Activated CD4-positive, alpha-beta T cell treated with anti-CD3 and anti-CD28 coated beads for 24 hours (primary cell): ENCODE data around the gene CCL21.
"Not testable (repeated sequence)": the region's sequence is repeated elsewhere in the genome, so short reads cannot be mapped to it uniquely, and the experiment has no call there.

Experiments used
- DNase-seq, 2 donors: peaks; one replicate each; pipeline ENCODE4 v3.0.0-alpha.2; 2020; ENCODE audit warnings: low read depth in 2 of 2

CCL21 gene, protein sequence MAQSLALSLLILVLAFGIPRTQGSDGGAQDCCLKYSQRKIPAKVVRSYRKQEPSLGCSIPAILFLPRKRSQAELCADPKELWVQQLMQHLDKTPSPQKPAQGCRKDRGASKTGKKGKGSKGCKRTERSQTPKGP

DNA sequence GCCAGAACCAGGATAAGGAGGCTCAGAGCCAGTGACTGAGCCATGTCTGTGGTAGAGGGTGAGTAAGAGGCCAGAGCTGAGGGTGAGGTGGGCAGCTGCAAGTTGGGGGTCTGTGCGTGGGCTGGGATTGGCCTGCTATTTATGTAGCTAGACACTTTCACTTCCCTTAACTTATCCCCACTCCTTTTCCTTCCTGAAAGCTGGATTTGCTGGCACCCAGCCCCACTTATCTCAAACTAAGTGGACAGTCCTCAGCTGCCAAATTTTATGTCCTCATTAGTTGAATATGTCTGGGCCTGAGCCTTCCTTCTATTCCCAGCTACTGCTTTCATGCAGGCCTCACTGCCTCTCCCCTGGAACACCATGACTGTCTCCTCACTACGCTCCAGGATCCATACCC, at the start of gene CCL21:
CCL21 (minus strand) TSS at position 114 of the 400 bp plus-strand sequence; CDS start at position 44, 70 bp downstream.
- DNase-seq = no peak

DNA sequence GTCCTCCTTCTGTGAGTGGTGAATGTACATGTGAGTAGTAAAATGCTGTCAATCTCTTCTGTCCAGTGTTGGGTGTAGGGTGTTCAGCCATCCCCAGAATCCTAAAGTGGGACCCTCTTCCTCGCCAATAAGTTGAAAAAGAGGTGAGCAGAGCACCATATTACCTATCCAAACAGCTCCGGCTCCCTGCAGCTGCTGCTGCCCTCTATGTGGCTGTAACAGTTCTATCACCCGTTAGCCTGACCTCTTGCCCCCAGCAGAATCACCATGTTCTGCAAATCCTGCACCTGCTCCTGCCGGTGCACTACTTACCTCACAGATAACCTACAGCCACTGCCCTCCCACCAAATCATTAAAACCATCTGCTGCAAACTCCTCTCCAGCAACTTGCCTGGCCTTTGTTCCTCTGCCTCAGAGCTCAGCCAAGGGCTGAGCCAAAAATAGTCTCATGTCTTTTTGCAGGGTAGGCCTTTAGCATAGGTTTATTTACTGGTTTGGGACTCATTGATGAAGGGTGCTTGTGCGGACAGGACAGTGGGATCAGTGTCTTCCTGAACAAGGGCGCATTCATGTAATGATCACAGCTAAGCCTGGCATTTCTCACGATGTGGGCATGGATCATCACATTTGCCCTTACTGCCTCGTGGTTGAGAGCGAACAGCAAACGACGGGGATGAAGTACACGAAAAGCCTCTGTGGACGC, 49.6 kb upstream of the CCL21 start:
- no peak for DNase-seq

DNA sequence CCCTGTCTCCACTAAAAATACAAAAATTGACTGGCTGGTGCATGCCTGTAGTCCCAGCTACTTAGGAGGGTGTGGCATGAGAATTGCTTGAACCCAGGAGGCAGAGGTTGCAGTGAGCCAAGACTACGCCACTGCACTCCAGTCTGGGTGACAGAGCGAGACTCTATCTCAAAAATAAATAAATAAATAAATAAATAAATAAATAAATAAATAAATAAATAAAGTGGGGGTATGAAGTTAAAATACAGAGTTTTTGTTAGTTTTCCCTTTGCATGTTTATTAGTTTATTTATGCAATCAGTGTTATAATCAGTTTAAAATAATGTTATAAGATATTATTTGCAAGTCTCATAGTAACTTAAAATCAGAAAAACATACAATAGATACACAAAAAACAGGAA, 40.4 kb upstream of the CCL21 start:
- DNase-seq = not testable (repeated sequence)

DNA sequence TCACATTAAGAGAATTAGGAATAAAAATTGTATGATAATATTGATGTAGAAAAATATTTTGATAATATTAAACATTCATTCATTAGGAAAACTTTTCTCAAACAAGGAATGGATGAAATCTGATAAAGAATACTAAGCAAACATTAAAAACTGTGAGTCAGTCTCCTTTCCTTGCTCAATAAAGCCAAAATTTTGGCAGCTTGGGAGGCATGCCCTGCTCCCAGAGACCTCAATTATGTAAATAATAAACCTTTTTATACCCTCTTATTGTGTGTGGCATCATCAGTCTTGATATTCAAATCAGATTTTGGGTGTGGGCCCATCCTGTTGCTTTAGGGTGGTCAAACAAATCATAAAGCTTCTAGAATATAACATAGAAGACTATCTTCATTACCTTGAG, 36.6 kb upstream of the CCL21 start:
- no peak for DNase-seq

DNA sequence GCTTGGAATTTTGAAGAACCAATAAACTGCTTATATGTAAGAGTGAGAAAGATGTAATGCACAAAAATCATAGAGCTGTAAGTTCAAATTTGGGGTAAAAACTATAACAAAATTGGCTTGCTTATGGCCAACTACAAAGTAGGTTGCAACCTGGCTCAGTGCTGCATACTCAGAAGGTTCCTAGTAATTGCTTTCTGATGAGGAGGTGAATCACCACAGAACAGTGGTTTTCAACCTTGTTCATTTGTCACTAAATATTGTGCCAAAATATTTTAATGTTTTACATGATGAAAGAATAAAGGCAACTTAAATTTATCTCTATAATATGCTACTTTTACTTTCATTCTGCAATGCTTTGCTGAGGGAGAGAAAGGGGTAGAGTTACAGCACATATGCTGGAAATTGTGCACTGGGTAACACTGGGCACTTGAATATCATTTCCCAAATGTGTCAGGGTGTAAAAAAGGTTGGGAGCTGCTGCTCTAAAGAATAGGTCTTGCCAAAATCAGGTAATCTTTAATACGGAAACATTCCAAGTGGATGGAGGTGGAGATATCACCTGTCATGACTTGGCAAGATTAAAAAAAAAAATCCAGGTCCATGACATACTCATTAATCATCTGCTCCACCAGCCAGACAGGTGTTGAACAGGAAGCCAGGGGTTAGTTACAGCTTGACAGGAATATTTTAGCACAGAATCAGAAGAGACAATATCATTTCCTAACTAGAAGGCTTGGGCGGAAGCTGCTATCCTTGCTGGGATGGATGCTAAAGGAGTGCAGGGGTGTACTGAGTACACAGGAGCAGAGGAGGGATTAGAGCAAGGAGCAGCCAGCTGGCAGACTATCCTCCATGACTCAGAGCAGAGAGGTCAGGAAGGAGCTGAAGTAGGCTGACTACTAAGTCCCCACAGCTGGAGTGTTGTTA, 34.6 kb upstream of the CCL21 start:
- DNase-seq = no peak

DNA sequence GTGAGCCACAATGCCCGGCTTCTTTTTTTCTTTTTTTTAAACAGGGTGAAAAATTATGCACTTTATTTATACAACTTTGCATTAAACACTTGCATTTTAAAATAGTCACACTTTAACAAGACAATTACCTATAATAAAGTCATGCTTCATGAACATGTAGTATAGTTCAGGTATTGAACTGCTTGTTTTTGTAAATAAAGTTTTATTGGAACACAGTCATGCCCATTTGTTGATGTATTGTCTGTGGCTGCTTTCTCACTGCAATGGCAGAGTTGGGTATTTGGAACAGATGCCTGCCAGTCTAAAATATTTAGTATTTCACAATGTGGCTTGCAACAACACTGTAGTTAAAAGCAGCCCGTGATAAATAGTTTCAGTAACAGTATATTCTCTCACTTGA, 32.8 kb upstream of the CCL21 start:
- no peak for DNase-seq

DNA sequence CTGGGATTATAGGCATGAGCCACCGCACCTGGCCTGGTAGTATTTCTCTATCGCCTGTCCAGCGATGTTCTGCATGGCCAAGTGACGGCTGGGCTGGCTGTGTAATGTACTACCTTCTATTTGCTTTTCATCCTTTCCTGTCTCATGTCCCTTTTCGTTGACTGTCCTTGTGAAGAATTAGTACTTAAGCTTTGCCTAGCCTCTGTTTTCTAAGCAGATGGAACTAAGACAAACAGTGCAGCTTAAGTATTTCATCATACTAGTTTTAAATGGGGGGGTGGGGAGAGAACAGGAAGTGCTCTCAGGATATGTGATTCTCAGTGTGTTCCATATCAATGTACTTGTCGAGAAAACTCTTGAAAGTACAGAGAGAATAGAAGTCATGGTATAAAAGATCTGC, 31.7 kb upstream of the CCL21 start:
- no peak for DNase-seq

DNA sequence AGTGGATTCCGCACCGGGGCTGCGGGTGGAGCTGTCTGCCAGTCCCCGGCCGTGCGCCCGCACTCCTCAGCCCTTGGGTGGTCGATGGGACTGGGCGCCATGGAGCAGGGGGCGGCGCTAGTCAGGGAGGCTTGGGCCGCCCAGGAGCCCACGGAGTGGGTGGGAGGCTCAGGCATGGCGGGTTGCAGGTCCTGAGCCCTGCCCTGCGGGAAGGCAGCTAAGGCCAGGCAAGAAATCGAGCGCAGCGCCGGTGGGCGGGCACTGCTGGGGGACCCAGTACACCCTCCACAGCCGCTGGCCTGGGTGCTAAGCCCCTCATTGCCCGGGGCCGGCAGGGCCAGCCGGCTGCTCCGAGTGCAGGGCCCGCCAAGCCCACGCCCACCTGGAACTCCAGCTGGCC, 30.2 kb upstream of the CCL21 start:
- DNase-seq = not testable (repeated sequence)

DNA sequence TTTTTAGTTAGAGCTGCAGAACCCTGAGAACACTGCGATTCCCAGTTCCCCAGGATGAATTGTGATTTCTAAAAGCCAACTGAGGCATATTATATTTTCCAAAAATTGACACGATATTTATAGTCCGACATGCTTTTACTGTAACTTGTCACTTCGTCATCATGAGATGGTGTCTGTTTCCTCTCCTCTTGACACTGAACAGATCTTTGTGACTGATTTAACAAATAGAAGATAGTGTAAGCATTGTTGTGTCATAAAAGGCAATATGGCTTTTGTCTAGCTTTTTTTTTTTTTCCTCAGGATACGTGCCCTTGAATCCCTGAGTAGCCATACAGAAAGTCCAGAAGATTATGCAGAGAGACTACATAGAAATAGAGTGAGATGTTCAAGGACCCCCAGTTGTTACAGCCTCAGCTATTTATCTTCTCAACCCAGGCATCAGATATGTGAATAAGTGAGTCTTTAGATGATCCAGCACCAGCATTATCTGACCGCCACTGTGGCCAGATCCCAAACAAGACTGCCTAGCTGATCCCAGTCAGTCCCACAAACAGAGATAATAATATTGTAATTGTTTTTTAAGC, 27.8 kb upstream of the CCL21 start:
- no peak for DNase-seq

DNA sequence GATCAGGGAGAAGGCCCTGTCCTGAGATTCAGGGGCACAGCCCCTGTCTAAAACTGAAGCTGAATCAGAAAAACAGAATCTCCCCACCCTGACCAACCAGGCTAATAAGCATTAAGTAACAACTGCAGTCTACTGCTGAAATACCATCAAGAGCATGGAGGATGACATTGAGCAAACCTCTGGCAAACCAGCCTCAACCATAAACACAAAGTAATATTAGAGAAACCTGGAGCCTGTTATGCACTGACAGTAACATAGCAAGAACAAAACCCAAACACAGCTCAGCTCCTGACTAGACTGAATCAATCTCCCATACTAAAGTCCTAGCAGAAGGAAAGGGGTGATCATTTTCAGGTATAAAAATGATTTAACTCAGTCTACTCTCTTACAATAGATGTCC, 24.8 kb upstream of the CCL21 start:
- DNase-seq = no peak

DNA sequence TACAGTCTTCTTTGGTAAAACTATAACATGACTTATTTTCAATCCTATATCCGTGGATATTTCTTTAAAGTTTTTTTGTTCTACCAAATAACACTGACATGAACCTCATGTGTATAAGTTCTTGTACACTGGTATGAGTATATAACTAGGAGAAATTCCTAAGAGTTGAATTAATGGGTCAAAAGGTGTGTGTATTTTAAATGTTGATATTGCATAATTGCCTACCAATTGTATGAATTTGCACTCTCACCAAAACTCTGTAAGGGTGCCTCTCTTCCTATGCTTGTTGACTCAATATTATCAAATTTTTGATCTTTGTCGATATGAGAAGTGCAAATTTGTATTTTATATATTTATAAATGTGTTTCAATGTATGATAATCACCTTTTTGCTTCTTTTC, 22.9 kb upstream of the CCL21 start:
- DNase-seq = no peak

DNA sequence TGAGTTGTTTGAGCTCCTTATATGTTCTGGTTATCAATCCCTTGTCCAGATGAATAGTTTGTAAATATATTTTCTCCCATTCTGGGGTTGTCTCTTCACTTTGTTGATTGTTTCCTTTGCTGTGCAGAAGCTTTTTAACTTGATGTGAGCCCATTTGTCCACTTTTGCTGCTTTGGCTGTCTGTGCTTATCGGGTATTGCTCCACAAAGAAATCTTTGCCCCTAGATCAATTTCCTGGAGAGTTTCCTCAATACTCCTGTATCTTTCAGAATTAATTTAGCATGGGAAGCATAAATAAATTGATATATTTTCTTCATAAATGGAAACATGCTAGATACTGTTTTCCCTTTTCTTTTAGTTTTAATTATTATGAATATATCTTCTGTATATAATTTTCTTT, 22.5 kb upstream of the CCL21 start:
- no peak for DNase-seq

DNA sequence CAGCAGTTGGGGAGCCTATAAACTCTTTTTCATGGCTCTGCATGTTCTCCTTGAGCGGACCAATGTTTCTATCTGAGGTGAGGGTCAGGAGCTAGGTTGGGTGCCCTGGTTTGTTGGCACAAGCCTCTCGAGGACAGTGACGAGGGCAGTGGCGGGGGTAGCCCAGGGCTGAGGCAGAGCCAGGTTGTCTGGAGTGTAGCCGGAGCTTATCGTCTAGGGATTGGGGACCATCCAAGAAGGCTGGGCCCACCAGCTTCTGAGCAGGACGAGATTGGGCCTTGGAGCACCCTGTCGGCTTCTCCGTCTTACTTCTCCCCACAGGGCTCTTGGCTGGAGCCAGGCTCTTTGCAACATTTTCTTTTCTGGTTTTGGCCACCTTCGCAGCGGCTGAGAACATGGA, 13.2 kb upstream of the CCL21 start:
- DNase-seq = no peak

DNA sequence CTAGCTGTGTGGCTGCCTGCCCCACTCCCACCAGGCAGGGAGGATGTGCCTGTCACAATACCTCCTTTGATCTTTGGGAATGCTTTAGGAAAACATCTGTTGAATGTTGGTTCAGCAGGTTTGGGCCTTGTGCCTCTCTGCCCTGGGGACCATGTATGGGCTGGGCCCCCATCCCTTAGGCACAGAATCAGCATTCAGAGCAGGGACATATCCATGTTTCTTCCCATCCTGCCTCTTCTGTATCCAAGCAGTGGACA, 9.8 kb upstream of the CCL21 start:
- not testable (repeated sequence) for DNase-seq

DNA sequence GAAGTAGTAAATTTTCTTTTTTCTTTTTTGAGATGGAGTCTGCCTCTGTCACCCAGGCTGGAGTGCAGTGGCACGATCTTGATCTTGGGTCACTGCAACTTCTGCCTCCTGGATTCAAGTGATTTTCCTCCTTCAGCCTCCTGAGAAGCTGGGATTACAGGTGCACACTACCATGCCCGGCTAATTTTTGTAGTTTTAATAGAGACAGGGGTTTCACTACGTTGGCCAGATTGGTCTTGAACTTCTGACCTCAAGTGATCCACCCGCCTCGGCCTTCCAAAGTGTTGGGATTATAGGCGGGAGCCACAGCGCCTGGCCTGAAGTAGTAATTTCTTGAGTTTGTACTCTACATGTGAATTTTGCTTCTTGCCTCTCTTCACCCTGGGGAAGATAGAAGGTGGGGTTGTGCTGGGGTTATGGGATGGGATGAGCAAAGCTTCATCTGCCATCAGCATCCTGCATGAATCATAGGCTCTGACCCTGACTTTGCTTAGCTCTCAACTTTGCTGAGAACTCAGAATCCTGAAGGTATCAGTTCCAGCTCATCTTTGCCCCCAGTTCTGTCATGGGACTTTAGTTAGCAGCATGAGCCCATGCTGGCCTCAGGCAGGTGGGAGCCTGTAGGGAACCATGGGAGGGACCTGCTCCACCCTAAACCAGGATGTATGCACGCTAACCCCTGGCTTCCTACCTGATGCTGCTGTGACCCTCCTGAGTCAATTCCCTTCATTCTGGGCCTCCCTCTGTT, 9.3 kb upstream of the CCL21 start:
- no peak for DNase-seq

DNA sequence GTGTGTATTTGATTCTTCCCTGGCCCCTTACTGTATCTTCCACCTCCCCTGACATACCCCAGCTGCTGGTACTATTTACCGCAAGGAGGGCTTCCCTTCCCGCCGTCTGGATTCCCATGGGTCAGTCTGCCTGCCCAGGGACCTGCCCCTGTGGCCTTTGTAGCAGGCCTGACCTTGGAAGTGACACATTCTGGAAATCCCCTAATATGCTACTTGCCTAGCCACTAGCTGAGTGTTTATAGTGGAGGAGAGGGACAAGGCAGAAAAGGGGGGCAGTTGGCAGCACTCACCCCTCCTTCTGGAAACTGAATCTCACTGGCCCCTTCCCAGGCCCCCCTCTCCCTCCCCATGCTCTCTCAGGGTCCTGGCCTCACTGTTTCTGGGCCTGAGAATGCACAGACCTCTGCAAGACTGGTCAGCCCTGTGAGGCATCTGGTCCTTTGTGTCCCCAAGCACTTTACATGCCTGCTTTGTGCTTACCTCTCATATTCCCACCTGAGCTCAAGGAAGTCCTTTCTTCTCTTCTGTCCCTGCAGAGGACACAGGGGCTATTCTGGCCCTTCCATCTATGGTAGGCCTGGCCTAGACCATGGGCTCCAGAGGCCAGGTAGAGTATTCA, 8.2 kb upstream of the CCL21 start:
- DNase-seq = no peak

DNA sequence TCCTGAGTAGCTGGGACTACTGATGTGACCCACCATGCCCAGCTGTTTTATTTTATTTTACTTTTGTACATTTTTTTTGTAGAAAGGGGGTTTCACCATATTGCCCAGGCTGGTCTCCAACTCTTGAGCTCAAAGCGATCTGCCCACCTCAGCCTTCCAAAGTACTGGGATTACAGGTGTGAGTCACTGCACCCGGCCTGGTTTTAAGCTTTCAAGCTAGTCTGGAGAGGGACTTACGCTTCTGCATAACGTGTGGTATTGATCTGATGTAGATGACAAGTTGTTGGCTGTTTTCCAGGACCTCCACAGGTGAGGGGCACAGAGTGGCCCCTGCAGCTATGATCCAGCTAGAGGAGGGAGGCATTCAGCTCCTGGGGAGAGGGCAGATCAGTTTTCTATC, 6.8 kb upstream of the CCL21 start:
- DNase-seq = no peak

DNA sequence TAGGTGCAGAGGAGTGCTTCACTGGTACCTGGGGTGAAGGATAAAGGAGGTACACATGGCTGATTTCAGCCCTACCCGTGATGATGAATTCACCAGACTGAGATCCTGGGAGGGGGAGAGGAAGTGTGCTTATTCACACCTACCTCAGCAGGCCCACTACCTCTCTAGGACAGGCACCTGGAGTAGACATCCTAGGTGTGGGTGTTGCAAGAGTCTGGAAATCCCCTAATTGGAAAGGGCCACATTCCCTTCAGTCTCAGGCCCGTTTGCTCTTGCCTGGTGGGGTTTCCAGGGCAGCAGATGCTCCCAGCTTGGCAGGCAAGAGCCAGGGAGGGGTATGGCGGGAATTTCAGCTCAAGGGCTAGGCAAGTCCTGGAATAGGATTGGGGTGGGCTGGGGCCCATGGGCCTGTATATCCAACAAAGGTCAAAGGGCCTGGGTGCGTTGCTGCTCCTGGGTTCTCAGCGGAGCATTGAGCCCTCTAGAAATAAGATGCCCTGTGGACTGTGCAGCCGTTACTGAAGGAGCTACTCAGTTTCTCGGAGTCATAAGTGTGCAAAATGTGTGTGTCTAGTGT, 5.8 kb upstream of the CCL21 start:
- DNase-seq = no peak

DNA sequence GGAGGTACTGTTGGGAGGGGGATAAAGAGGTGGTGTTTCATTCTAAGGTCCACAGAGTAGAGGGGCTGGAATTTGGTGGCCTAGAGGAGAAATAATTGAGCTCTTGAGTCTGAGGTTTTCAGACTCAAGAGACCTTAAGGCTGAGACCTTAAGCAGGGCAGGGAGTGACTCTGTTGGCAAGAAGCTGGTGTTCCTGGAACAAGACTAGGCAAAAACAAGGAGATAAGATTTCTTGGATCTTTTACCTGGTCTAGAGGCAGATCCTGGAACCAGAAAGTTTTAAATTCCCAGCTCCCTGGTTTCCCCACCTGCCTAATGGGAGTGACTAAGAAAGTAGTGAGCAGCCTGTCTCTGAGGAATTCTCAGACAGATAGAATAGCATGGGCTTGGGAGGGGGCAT, 4.1 kb upstream of the CCL21 start:
- no peak for DNase-seq

DNA sequence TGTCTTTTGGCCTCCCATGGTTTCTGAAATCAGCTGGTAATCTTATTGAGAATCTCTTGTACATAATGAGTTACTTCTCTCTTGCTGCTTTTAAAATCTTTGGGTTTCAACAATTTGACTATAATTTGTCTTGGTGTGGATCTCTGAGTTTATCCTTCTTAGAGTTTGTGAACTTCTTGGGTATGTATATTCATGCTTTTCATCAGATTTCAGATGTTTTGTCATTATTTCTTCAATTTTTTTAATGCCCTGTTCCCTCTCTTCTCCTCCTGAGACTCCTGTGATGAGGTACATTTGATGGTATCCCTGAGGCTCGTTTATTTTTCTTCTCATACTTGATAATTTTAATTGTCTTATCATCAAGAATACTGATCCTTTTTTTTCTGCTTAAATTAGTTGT, 2.2 kb upstream of the CCL21 start:
- no peak for DNase-seq
